ENCODE measurements around the gene MACF1.
"Not testable (repeated sequence)": the region's sequence is repeated elsewhere in the genome, so short reads cannot be mapped to it uniquely, and the experiment has no call there.

The MACF1 gene, protein sequence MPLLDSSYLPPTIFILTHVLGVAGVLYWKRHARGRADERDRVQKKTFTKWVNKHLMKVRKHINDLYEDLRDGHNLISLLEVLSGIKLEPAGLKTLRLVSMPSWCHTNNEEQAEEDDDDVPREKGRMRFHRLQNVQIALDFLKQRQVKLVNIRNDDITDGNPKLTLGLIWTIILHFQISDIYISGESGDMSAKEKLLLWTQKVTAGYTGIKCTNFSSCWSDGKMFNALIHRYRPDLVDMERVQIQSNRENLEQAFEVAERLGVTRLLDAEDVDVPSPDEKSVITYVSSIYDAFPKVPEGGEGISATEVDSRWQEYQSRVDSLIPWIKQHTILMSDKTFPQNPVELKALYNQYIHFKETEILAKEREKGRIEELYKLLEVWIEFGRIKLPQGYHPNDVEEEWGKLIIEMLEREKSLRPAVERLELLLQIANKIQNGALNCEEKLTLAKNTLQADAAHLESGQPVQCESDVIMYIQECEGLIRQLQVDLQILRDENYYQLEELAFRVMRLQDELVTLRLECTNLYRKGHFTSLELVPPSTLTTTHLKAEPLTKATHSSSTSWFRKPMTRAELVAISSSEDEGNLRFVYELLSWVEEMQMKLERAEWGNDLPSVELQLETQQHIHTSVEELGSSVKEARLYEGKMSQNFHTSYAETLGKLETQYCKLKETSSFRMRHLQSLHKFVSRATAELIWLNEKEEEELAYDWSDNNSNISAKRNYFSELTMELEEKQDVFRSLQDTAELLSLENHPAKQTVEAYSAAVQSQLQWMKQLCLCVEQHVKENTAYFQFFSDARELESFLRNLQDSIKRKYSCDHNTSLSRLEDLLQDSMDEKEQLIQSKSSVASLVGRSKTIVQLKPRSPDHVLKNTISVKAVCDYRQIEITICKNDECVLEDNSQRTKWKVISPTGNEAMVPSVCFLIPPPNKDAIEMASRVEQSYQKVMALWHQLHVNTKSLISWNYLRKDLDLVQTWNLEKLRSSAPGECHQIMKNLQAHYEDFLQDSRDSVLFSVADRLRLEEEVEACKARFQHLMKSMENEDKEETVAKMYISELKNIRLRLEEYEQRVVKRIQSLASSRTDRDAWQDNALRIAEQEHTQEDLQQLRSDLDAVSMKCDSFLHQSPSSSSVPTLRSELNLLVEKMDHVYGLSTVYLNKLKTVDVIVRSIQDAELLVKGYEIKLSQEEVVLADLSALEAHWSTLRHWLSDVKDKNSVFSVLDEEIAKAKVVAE (N-terminal part only)

GRCh38 chr1:39204441-39205081 is at the start of gene MACF1:
MACF1 (plus strand) TSS chr1:39204695; CDS start chr1:39205023, 328 bp downstream.
- DNase-seq, result peak; percentile 35 to 59

DNA sequence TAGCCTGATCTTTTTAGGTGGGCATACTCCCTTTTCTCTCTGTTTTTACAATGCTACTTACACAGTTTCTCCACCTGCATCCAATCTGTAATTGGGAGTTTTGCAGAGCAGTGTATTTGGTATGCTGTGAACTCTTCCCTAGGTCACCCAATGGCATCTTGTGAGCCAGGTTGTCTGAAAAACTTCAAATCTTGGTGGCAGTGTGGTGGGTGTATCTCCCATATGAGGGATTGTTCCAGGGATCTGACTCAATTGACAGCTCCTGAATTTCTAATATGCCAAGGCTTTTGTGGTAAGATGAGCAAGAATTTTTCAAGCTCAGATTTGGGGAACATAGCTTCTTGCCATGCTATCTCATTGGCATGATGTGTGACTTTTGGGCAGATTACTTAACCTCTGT is 47.2 kb upstream of the MACF1 start:
- DNase-seq, result no peak

DNA sequence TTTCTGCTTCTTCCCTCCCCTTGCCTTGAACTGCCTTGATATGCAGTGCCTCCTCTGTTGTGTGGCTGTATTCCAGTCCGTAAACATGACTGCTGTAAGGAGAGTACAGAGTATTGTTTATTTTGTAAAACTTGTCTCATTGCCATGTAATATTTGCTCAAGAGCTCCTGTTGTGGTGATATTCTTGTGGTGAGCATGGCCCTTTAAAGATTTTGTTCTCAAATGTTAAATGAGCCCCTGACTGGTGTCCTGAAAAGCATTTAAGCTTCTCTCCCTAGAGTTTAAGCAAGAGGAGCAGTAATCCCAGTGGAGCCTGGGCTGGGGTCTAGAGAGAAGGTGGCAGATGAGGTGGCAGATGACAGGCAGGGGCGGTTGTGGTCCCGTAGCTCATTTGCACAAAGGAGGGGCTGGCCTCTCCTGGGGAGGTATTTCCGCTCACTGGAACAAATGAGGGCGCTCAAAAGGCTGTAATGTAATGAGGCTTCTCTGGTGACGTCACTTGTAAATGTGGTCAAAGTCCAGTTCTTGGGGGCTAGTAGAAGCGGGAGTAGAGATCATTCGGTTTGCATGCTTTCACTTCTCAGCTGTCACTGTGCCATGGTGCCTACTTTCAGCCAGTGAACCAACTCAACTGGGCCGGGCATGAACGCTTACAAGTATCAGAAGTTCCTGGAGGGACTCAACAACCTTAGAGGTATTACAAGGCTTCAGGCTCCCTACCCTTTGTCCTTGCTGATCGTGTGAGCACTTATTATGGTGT is 46.0 kb upstream of the MACF1 start:
- DNase-seq, result no peak

DNA sequence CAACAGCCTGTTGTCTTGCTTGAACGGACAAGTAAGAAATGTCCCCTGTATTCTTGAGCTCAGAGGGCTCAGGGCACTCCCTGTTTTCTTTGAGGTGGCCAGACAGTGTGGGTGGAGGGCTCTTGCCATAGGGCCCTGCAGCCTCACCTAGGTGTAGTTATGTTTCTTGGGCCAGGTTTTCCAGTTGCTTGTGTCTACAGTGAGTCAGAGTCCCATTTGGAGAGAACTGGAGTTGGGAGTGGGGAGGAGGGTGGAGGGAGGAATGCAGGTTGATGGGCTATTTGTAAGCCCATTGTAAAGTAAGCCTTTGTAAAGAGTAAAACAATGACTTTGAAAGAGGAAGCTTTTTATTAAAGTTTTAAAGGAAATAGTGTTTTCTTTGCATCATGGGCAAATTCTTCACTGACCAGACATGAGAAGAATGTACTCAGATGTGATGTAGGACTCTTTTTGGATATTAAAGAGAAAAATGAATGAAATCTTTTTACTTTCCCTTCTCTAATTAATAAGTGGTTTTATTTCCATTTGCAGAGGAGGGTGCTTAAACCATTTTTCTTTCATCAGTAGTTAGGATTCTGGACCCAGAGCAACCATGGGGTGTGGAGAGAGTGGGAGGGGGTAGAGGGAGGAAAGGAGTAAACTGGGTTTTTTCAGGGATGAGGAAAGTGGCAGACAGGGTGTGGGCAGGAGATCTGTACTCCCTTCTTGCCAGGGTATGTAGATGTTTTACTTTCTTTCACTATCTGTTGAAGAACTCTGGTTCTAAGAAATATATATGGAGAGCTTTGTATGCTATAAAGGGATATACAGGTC is 45.1 kb upstream of the MACF1 start:
- DNase-seq, result no peak

DNA sequence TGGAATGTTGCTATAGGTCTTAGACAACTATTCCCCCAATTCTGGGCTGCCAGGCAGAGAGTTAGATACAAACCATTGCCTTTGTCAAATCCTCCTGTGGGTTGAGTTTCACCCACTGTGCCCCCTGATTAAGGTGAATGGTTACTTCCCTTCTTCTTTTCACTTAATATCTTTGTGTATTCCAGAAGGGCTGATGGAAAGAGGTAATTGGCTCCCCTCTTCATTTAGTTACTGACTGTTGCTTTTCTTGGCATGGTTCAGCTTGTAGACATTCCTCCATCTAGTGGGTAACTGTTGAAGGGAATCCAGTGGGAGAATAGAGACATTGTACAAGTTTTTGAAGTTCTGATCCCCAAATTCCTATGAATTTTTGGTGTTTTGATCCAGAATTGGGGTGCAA is 43.8 kb upstream of the MACF1 start:
- DNase-seq, result no peak

GRCh38 chr1:39161811-39162210 is 42.7 kb upstream of the MACF1 start:
- DNase-seq, result not testable (repeated sequence)

- no peak for DNase-seq
These were observed 41.0 kb upstream of the MACF1 start for GRCh38 chr1:39163469-39163868.

GRCh38 chr1:39164256-39164655 is 40.2 kb upstream of the MACF1 start:
- DNase-seq, result no peak

GRCh38 chr1:39165049-39165448 is 39.4 kb upstream of the MACF1 start:
- no peak for DNase-seq

DNA sequence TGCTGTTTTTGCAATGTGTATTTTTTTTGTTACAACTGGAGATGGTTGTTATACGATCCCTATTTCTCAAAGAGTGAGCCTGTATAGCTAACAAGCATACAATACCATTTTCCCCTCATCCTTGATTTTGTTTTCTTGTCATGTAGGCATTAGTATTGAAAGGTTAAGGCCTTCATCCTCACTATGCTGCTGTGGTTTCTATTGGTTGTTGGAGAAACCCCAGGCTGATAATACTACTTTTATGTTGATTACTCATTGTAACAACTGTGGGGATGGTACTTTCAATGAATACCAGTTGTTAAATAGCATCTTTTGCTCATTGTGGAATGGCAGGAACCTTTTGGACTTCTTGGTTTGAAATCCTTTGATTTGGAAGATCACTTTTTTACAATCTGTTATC is 39.0 kb upstream of the MACF1 start:
- no peak for DNase-seq

GRCh38 chr1:39167632-39168209 is 36.8 kb upstream of the MACF1 start:
- no peak for DNase-seq

- DNase-seq, result no peak
These were observed 36.0 kb upstream of the MACF1 start for GRCh38 chr1:39168301-39169080.

DNA sequence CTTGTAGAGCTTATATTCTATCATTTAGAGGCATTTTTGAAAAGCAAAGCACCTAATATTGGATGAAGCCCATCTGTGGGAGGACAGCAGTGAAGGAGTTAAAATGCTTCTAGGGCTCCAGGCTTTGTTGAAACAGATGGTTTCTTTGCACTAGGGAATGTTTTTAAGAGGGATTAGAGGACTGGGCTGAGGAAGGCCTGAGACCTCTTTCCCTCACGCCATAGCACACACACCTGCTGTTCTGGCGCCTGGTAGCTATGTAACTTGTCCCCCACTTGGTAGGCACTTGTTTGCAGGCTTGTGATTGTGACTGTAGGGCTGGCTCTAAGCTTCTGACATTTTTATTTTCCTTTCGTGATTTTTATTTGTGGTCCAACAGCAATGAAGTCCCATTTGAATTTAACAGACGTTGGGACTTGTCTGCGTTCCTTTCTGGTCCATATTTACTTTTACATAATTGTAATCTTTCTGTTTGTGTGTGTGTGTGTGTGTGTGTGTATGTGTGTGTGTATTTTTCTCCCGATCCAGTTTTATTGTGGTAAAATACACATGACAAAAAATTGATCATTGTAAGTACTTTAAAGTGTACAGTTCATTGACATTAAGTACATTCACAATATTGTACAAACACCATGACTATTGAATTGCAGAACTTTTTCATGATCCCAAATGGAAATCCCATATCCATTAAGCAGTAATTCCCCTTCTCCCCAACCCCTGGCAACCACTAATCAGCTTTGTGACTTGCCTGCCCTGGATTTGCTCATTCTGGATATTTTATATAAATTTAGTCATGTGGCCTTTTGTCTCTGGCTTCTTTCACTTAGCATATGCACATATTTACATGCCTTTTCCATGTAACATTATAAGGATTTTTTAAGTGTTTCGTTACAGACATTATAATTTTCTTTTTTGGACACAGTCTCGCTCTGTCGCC is 33.5 kb upstream of the MACF1 start:
- DNase-seq, result no peak

DNA sequence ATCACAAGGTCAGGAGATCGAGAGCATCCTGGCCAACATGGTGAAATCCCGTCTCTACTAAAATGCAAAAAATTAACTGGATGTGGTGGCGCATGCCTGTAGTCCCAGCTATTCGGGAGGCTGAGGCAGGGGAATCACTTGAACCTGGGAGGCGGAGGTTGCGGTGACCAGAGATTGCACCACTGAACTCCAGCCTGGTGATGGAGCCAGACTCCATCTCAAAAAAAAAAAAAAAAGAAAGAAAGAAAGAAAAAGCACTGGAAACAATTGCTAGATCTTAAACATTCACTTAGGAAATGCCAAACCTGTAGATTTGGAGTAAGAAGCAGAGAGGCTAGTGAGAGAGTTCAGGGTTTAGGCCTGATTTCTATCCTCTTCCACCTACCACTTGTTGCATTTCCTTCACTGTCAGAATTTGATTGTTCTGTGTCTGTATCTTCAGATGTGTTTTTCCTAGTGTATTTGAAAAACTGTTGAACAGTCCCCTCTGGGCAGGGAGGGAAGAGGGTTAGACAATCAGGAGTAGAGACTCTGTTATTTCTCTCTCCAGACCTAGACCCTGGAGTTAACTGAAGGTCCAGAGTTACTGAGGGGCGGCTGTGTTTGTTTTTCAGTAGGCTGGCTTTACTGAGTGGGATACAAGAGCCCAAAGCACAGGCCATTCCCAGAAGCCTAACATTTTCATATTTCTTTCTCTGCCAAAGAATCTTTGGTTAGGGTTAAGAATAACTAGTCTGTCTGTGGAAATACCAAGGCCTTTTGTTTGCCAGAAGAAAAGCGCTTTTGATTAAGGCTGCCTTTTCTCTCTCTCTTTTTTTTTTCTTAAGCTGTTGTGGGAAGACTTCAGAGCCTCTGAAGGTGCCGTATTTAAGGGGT is 31.1 kb upstream of the MACF1 start:
- no peak for DNase-seq

GRCh38 chr1:39173995-39174380 is 30.5 kb upstream of the MACF1 start:
- DNase-seq, result no peak

DNA sequence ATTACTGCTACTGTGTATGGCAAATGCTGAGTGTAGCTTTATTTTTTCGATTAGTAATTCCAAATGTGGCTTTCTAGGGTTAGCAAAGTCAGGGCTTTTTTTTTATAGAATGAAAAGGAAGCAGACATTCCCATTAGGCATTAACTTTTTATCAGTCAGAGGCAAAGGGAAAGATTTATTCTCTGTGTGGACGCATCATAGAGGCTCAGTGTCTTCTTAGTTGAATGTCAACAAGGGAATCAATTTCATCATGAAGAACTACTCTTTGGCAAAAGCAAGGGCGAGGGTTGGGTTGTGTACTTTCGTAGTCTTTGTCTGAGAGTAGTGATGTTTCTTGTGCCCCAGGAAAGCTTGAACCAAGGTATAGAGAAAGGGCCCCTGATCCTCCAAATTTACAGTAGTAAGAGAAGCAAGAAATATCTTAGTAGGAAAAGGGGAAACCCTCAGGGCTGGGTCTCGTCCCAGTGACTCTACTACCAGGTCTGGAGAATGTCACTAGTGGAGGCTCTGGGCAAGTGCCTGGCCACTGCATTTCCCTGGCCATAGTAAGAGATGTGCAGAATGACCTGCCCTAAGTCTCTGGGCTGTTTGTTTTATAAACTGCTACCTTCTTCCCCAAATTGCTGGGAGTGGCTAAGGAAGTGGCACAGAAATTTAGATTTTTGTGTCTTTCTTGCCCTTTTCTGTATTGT is 30.0 kb upstream of the MACF1 start:
- DNase-seq, result no peak

DNA sequence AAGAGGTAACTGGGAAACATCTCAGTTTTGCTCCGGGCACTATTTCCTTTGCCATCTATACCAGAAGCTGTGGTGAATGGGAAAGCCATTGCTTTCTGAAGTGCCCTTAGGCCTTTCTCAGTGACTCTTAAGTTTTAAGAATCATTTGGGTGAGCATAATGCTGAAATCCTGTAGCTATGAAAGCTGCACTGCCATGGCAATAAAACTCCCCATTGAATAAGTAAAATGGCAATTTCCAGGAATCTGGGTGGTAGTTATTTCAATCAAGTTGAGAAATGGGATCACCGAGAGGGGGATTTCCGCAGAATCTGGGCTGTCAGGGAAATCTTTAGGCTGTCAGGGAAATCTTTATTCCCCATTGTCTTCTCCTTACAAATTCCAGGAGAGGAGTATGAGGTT is 26.8 kb upstream of the MACF1 start:
- no peak for DNase-seq
